Body of pancreas (tissue), 4 donors: Measurements from ENCODE around the gene KMT2C. TPM values are rescaled to one million over a fixed set of nuclear protein-coding genes. Genes with fewer than 3 reads are reported as not detected.
"Not testable (repeated sequence)": the region's sequence is repeated elsewhere in the genome, so short reads cannot be mapped to it uniquely, and the experiment has no call there.

Source experiments
- ATAC-seq: fragments of 150-250 bp; one replicate; pipeline ENCODE4 v1.9.1; 2016
- DNase-seq, 4 donors: peaks; one replicate each; pipeline ENCODE4 v3.0.0-alpha.2; 2019
- H3K27ac ChIP-seq, 4 donors: fragments of 200-600 bp; sonication (generic); 1 replicate in 3 of 4; 2 replicates in 1 of 4; pipeline versions ENCODE4 v1.5.1 to v1.6.1; 2016 to 2019; ENCODE audit warnings: mild to moderate bottlenecking in 1 of 4, mixed read lengths in 1 of 4, moderate library complexity in 1 of 4
- H3K27me3 ChIP-seq, 2 donors: fragments of 200-600 bp; sonication (generic); one replicate each; pipeline ENCODE4 v1.6.0; 2016; ENCODE audit warnings: mild to moderate bottlenecking in 1 of 2
- H3K36me3 ChIP-seq, 2 donors: fragments of 200-600 bp; sonication (generic); replicated peaks in 1 of 2; 2 replicates each; pipeline ENCODE4 v1.5.1; 2016; ENCODE audit warnings: low read depth in 2 of 2; ENCODE audit not compliant: insufficient read depth in 1 of 2
- H3K4me1 ChIP-seq: fragments of 200-600 bp; sonication (generic); one replicate; pipeline ENCODE4 v1.6.0; 2016
- H3K4me3 ChIP-seq, 2 donors: fragments of 200-600 bp; sonication (generic); 1 replicate in 1 of 2; 2 replicates in 1 of 2; pipeline ENCODE4 v1.5.1; 2016 to 2019
- H3K9me3 ChIP-seq, 3 donors: fragments of 200-600 bp; sonication (generic); 1 replicate in 2 of 3; 2 replicates in 1 of 3; pipeline ENCODE4 v1.5.1; 2016
- CTCF ChIP-seq, 7 experiments: fragments of 450-650 bp in 4 of 7; fragments of 200-600 bp in 3 of 7; sonication (generic) in 3 of 7; IDR thresholded peaks; one replicate each; pipeline ENCODE4 v1.5.1; 2016 to 2019; ENCODE audit warnings: antibody characterized with exemption in 7 of 7
- POLR2A ChIP-seq, 3 donors: fragments of 450-650 bp; IDR thresholded peaks; one replicate each; pipeline ENCODE4 v1.6.1; 2016; ENCODE audit warnings: antibody characterized with exemption in 3 of 3, mild to moderate bottlenecking in 2 of 3
- WGBS, 2 donors: methylation state at CpG; one replicate each; pipeline ENCODE4 v1.1.5; 2017; 5-methylcytosine and 5-hydroxymethylcytosine counted together
- intact Hi-C: fragments of 100-400 bp; cut with DNase I; formaldehyde crosslinking; loops from one replicate; pipeline ENCODE4 v1.15.1; 2023
- total RNA-seq, 2 donors: library from RNA; depleted of rRNA; stranded (reverse); fragments of >200 nt; gene quantifications; one replicate each; pipeline ENCODE4 v1.1.0, GENCODE V29; 2016

The KMT2C gene
- total RNA-seq, 2 donors from 2014 or later = 58.9 to 71.5 TPM

DNA sequence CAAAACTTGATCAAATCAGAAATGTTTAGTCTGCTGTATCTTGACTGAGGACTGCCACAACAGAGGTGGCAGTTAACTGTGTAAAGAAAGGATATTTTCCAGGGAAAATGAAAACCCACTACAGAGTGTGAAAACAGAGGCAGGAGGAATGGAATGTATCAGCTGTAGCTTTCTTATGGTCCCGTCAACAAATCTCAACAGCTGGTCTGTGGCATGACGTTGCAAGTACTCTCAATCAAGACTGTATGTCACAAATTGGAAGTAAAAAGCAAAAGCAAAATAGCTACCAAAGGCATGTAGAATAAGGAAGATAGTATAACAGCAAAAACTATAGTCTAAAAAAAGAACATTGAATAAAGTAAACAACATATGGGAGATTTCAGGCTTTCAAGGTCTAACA is 123.5 kb downstream of the KMT2C start:
- Histone ChIP-seq H3K27ac (peak overlapping the region in 3 of 4 donors; percentile 8 to 28 (median 9)), H3K9me3 (no peaks in the 10 kb centered on the region), H3K27me3 (no peaks in the 10 kb centered on the region), H3K4me1 (peaks cover 37% of the 10 kb centered on the region), H3K36me3 (no peaks in the 10 kb centered on the region), H3K4me3 (no peak overlapping the region)
- ATAC-seq (peak; percentile 27), DNase-seq (peak in 2 of 4 donors; percentile 19 to 40)
- 4 to 26% methylated on average over 2 of the region's 2 CpGs for WGBS, 2 donors
- no peak for TF ChIP-seq POLR2A (IDR thresholded peaks at IDR 0.05)
- no peak for TF ChIP-seq CTCF (IDR thresholded peaks at IDR 0.05)
- intact Hi-C loops = no loop called here

DNA sequence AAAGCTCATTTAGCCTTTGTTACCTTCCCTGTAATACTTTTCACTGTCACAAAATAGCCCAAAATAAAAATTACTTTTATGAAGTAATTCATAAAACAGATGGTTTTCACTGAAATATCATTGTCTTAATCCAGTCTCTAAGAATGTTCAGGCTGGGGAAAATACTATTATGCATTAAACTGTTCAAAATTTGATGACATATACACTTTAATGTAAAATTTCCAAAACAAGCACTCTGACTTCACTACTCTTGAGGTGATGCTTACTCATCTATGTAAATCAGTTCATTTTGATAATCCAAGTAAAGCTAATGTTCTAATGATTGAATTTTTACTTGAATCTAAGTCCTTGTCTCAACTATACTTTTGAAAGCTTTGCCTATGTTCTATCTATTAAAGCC is 127.9 kb downstream of the KMT2C start:
- no peak overlapping the region for H3K27ac ChIP-seq
- no peak overlapping the region for H3K4me3 ChIP-seq
- no peak for TF ChIP-seq POLR2A (IDR thresholded peaks at IDR 0.05)
- no peak for TF ChIP-seq CTCF (IDR thresholded peaks at IDR 0.05)
- no peaks in the 10 kb centered on the region for H3K36me3 ChIP-seq
- H3K9me3 ChIP-seq = no peaks in the 10 kb centered on the region
- peaks cover 11% of the 10 kb centered on the region for H3K4me1 ChIP-seq
- intact Hi-C loops = no loop called here
- H3K27me3 ChIP-seq = no peaks in the 10 kb centered on the region
- DNase-seq (no peak), ATAC-seq (no peak)

- 97 to 100% methylated on average over 2 of the region's 2 CpGs for WGBS, 2 donors
- H3K4me3 ChIP-seq, H3K36me3 ChIP-seq, H3K27ac ChIP-seq, H3K27me3 ChIP-seq, H3K9me3 ChIP-seq, intact Hi-C loops, ATAC-seq, DNase-seq, H3K4me1 ChIP-seq: not testable (repeated sequence)
These were observed 136.2 kb downstream of the KMT2C start for GRCh38 chr7:152299542-152300143.

DNA sequence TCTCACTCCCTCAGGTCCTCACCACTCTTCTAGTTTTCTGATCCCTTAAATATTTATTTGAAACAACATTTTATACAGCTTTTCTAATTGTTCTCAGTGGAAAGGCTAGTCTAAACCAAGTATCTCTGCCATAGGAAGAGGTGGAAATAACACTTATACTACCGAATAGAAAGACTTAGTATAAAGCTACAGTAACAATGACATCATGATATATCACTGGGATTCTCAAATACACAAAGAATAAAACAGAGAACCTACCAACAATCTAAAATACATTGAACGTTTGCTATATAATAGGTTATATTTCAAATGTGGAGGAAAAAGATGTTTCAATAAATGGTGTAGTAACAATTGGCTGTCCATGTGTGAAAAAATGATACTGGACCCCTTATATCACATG is 142.9 kb downstream of the KMT2C start:
- DNase-seq = no peak
- Histone ChIP-seq H3K36me3 (no peaks in the 10 kb centered on the region), H3K27ac (no peak overlapping the region), H3K27me3 (no peaks in the 10 kb centered on the region), H3K9me3 (no peaks in the 10 kb centered on the region), H3K4me1 (no peaks in the 10 kb centered on the region), H3K4me3 (no peak overlapping the region)
- no peak for ATAC-seq
- 95 to 98% methylated on average over 2 of the region's 2 CpGs for WGBS, 2 donors
- no peak for TF ChIP-seq CTCF (IDR thresholded peaks at IDR 0.05)
- no peak for TF ChIP-seq POLR2A (IDR thresholded peaks at IDR 0.05)
- intact Hi-C loops = no loop called here

DNA sequence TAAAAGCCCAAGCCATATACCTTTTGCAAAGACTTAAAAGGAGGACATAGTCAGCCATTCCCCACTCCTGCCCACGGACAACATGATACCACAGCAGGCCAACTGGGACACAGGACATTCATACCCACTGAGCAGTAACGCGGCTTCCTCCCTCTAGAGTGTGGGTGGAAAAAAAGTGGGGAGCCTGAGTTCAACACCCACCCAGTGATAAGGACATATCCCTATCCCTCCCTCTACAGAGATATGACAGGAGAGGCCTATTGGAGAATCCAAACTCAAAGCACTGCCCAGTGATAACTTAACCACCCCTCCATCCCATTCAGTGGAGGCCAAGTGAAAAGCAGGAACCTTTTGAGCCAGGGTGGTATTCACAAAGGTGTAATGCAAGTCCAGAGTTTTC is 148.8 kb downstream of the KMT2C start:
- WGBS, 2 donors = 94 to 98% methylated on average over 3 of the region's 3 CpGs
- H3K27ac ChIP-seq, H3K36me3 ChIP-seq, H3K9me3 ChIP-seq, H3K27me3 ChIP-seq, DNase-seq, ATAC-seq, H3K4me1 ChIP-seq, H3K4me3 ChIP-seq, intact Hi-C loops: not testable (repeated sequence)

- H3K27ac ChIP-seq, H3K27me3 ChIP-seq, H3K36me3 ChIP-seq, H3K4me1 ChIP-seq, DNase-seq, intact Hi-C loops, H3K4me3 ChIP-seq, H3K9me3 ChIP-seq, ATAC-seq: not testable (repeated sequence)
These were observed 149.6 kb downstream of the KMT2C start for GRCh38 chr7:152286219-152286618.

DNA sequence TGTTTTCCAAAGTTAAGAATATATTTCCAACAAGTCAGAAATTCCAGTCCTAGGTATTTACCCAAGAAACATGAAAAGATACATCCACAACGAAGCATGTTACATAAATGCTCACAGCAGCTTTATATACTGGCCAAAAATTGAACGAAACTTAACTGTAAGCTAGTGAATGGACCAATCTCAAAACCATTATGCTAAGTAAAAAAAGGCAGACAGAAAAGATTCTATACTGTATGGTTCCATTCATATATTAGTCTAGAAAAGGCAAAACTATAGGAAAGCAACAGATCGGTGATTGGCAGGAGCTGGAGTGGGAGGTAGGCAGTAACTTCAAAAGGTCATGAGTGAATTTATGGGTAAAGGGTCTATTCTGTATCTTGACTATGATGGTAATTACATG is 150.8 kb downstream of the KMT2C start:
- H3K36me3 ChIP-seq, H3K4me3 ChIP-seq, DNase-seq, ATAC-seq, H3K9me3 ChIP-seq, H3K27ac ChIP-seq, intact Hi-C loops, H3K27me3 ChIP-seq, H3K4me1 ChIP-seq: not testable (repeated sequence)
- 59 to 69% methylated on average over 3 of the region's 3 CpGs for WGBS, 2 donors

- WGBS, 2 donors = 93 to 96% methylated on average over 2 of the region's 2 CpGs
- ATAC-seq, H3K4me1 ChIP-seq, DNase-seq, H3K4me3 ChIP-seq, H3K9me3 ChIP-seq, H3K27ac ChIP-seq, H3K27me3 ChIP-seq, H3K36me3 ChIP-seq, intact Hi-C loops: not testable (repeated sequence)
These were observed 158.1 kb downstream of the KMT2C start for GRCh38 chr7:152277687-152278086.

- H3K9me3 ChIP-seq, DNase-seq, H3K36me3 ChIP-seq, H3K4me3 ChIP-seq, H3K27ac ChIP-seq, H3K27me3 ChIP-seq, ATAC-seq, intact Hi-C loops: not testable (repeated sequence)
- H3K4me1 ChIP-seq = peaks cover 12% of the 10 kb centered on the region
- 94% methylated on average over 2 of the region's 2 CpGs for WGBS, 2 donors
These were observed 165.4 kb downstream of the KMT2C start for GRCh38 chr7:152270427-152270826.
